ENCODE results near the gene GPR4.
A peak's percentile ranks its signal among the peaks of the same experiment; 100 is the strongest.
"Not testable (repeated sequence)": the region's sequence is repeated elsewhere in the genome, so short reads cannot be mapped to it uniquely, and the experiment has no call there.

Gene GPR4

DNA sequence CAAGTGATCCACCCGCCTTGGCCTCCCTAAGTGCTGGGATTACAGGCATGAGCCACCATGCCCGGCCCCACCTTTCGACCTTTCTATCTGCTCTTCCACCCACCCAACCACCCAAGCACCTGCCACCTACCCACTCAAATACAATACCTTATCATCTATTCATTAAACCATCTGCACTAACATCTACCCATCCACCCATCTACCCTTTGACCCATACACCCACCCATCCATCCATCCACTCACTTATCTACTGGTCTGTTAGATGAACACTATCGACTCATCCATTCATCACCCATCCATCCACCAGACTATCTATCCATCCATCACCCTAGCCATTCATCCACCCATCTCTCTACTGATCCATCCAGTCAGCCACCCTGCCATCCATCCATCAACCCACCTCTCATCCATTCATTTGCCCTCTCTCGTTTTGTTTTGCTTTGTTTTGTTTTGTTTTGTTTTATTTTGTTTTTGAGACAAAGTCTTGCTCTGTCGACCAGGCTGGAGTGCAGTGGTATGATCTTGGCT lies 20.0 kb upstream of the GPR4 start:
- DNase-seq (ENCODE audit: low read depth): no peak

DNA sequence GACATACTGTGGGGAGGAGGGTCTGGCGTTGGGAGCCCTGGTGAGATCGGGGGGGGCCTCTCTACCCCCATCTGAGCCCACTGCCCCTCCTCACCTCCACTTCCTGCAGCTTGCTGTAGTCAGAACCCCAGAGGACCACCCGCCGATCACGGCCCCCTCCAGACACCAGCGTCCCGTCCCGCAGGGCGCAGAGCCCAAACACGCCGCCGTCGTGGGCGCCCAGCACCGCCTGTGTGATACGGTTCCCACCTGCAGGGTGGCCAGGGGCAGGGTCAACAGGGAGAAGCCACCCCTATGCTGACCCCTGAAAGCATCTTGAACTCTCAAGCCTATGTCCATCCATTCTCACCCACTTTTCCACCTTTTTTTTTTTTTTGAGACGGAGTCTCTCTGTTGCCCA lies 19.4 kb upstream of the GPR4 start:
- no peak for DNase-seq (ENCODE audit: low read depth)

DNA sequence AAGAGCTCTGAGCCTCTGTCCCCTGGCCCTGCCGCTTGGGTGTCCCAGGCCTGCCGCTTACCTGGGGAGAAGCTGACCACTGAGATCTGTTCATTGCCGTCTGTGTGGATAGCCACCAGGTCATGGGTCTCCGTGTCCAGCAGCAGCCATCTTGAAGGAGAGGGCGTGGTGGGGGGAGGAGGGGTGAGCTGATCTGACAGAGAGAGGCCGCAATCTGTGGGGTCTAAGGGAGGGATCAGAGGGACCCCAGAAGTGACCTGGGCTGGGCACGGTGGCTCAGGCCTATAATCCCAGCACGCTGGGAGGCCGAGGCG lies 14.6 kb upstream of the GPR4 start:
- DNase-seq (ENCODE audit: low read depth): no peak

DNA sequence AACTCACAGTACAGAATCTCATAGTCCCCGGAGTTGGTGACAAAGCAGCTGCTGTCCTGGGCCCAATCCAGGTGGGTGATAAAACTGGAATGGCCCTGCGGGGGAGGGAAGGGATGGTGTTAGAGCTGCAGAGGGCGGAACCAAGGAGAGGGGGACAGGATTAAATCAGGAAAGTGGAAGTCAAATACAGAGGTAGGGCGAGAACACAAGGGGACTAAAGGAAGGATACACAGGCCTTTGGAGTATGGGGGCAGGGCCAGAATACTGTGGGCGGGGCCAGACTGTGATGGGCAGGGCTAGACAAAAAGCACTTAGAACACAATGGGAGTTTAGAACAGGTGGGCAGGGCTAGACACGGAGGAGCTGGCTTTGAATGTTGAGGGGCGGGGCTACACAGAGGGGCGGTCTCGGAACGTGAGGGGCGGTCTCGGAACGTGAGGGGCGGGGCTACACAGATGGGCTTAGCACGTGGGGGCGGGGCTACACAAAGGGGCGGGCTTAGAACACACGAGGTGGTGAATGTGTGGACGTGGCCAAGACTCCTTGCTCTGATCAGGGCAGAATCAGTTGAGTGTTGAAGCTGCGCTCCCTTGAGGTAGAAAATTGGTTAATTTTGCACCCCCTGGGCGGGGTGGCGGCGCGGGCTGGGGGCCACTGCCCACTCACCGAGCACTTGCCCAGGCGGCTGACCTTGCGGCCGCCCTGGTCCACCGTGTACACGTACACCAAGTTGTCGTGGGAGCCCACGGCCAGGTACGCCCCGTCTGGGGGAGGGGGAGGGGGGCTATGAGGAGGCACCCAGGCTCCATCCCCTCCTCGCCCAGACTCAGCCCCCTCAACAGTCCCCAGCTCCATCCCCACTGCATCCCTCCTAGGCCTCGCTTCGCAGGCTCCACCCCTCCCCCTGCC lies 14.0 kb upstream of the GPR4 start:
- DNase-seq (ENCODE audit: low read depth): peak; percentile 76

DNA sequence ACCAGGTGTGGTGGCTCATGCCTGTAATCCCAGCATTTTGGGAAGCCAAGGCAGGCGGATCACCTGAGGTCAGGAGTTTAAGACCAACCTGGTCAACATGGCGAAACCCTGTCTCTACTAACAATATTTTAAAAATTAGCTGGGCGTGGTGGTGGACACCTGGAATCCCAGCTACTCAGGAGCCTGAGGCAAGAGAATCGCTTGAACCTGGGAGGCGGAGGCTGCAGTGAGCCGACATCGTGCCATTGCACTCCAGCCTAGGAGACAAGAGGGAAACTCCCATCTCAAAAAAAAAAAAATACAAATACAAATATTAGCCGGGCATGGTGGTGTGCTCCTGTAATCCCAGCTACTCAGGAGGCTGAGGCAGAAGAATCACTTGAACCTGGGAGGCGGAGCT lies 13.0 kb upstream of the GPR4 start:
- not testable (repeated sequence) for DNase-seq (ENCODE audit: low read depth)

DNA sequence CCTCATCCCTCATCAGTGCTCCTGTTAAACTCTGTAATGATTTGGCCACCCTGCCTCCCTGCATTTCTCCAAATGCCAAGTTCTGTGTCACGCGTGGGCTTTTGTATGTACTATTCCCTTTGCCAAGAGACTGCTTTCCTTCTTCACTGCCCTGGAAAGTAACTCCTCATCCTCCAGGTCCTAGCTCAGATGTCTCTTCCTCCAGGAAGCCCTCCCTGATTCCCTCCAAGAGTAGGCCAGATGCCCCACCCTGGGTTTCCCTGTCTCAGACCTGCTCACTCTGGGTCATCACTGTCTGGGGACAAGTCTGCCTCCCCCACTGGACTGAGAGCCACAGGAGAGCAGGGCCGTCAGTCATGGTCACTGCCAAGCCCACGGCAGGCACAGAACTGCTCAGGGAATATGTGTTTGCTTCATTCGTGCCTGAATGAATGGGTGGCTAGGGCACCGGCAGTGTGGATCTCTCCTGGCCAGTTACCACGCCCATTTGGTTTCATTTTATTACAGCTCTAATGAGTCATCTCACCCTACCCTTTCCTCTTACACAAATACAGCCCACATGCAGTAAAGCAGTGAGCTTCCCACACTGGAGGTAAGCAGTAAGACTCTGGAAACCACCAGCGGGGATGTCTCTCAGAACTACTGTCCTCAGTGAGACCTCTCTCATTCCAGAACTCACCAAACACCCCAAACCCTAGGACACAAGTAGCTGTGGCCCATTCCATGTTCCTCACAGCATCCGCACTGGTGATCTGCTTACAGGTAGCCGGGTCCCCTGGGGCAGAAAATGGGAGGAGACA lies 12.1 kb upstream of the GPR4 start:
- peak; percentile 43 for DNase-seq (ENCODE audit: low read depth)

DNA sequence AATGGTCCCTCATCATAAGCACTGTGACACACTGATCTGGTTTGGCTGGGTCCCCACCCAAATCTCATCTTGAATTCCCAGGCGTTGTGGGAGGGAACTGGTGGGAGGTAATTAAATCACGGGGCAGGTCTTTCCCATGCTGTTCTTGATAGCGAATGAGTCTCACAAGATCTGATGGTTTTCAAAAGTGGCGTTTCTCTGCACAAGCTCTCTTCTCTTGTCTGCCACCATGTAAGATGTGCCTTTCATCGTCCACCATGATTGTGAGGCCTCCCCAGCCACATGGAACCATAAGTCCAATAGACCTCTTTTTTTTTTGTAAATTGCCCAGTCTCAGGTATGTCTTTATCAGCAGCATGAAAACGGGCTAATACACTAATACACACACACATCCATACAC lies 6.9 kb upstream of the GPR4 start:
- DNase-seq (ENCODE audit: low read depth): no peak

DNA sequence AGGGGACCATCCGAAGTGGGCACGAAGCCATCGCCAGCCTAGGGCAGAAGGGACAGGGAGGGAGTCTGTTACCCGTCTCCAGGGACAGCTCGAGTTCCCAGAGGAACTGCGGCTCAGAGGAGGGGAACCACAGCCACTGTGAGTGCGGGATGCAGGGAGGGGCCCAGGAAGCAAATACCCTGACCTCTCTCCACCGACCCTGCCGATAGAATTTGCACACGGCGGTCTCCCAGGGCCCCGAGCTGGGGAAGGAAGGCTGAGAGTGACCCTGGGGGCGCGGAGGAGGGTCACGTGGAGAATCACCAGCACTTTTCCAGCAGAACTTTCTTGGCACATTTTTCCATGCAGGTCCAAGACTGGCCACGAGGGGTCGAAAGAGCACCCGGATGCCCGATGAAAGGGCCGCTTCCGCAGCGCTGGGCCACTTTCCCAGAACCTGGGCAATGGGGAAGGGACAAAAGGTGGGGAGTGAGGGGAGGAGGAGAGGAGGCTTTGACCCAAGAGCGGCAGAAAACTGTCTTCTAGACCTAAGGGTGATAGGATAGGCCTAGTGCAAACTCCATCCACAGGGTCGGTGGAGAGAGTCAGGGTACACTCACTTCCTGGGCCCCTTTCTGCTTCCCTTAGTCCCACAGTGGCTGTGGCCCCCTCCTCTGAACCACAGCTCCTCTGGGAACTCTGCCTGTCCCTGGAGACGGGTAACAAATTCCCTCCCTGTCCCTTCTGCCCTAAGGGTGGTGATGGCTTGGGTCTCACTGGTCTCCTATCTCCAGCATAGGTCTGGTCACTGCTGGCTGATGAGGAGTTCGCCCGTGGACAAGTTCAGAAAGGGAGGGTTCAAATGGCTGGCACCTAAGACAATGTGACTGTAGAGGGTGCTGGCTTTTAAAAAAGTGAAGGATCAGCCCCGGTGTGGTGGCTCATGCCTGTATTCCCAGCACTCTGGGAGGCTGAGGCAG lies 5.3 kb upstream of the GPR4 start:
- peak; percentile 18 for DNase-seq (ENCODE audit: low read depth)

DNA sequence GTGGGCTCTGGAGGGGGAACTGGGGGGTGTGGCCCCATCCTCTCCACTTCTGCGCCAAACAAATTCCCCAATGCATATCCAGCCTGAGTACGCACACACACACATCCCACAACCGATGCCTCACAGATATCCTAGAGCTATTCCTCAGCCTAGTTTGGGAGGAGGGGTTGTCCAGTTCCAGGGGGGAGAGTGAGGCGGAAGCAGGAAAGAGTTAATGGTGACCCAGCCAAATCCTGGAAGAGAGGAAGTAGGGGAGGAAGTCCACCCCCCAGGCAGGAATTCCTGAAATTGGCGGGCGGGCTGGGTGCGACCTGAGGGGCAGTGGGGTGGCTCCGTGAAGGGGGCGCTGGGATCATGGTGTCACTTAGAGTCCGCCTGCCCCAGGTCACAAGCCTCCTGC lies 897 bp downstream of the GPR4 start:
- DNase-seq (ENCODE audit: low read depth): no peak

DNA sequence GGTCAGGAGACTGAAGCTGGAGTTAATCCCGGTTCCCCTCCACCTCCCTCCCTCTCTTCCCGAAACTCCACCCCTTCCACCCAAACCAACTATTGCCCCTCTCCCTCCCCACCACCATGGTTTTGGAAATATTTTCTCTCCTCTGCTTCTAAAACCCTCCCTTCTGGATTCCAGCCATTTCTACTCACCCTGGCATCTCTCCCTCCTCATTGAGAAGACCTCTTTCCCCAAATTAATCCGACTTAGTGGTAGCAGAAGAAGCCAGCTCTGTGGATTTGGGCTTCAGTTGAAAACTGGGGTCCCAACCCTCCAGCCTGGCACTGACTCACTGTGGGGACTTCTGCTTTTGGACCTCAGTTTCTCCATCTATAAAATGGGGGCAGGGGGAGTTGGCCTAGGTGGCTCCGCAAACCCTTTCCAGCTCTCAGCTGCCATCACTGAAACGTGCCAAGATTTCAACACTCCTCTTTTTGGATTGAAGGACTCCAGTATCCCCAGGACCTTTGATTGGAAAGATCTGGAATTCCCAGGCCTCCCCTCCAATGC lies 1.6 kb downstream of the GPR4 start:
- no peak for DNase-seq (ENCODE audit: low read depth)

DNA sequence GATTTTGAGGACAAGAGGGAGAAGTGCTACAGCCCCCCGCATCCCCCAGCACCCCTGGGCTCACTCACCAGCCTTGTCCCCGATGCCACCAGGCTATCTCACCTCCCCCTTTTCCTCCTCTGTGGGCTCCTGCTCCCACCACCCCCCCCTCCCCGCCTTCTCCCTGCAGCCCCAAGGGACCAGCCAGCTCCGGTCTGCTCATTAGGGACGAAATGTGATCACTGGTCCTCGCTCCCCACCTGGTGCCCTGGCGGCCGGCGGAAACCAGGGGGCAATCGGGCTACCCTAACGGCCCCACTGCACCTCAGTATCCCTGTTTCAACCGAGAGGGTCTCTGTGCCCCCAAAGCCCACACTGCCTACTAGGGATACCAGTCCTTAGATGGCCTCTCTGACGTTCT lies 2.7 kb downstream of the GPR4 start:
- DNase-seq (ENCODE audit: low read depth): no peak

DNA sequence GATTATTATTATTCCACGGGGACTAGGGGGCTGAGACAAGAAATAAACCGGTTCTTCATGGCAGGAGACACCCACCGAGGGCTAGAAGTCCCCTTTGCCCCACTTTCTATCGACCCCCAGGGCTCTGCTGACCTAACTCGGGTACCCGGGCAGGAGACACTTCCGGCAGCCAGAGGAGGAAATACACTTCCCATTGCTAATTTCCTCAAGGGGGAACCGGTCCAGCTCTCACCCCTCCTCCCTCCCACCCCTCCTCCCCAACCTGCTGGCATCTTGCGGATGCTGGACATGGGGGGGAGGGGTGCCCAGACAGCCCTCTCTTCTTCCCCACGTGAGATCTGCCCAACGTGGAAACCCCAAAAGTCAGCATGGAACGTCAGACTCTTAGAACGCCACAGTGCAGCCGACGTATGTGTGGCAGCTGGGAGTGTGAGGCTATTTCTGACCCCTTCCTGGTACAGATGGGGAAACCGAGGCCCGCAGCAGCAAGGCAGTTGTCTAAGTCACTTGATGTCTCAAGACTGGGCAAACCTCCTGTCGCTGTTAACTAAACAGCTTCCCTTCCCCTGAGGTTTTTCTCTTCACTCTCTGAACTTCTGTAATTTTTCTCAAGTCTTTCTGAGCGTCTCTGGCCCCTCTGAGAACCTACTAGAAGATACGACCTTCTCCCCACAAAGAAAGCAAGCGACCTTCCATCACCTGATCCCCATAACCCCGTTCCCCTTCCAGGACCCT lies 3.6 kb downstream of the GPR4 start:
- DNase-seq (ENCODE audit: low read depth): no peak

DNA sequence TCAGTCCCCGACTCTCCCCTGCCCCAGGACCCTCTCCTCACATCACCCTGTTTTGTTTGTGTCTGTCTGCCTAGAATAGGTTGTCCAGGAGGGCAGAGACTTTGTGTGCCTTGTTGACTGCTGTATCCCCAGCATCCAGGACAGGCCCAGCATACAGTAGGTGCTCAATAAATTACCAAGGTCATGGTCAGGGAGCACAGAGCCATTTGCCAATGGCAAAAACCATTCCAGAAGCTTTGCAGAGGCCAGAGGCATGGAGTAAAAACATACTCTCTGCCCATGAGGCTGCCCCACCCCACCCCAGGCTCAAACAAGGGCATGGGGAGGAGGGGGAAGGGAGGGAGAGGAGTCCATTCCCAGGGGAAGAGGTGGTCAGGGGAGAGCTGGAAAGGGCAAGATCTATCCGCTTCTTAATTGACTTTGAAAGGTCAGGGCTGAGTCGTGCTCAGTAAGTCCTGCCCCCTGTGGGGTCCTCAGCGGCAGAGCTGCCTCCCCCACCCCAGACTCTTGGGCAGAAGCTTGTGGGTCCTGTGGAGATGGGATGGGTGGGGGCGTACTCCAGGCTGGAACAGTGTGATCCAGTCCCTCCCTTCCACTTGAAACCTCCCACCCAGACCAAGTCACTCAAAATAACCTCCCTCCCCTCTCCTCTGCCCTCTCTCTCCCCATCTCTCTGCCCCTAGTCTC lies 4.4 kb downstream of the GPR4 start:
- DNase-seq (ENCODE audit: low read depth): no peak

DNA sequence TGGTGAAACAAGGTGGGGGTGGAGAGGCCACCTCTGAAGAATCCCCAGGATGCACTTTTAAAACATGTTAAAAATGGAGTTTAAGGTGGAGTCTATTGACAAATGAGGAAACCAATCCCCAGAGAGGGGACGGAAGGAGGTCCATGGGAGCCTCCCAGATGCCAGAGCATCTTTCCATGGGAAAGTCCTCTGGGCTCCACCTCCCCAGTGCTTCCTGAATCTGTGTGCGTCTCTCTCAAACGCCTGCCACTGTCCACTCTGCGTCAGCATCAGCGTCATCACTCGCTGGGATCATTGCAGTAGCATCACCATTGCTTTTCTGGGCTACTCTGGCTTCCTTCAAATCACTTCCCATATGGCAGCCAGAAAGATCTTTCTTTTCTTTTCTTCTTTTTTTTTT lies 6.2 kb downstream of the GPR4 start:
- DNase-seq (ENCODE audit: low read depth): no peak

DNA sequence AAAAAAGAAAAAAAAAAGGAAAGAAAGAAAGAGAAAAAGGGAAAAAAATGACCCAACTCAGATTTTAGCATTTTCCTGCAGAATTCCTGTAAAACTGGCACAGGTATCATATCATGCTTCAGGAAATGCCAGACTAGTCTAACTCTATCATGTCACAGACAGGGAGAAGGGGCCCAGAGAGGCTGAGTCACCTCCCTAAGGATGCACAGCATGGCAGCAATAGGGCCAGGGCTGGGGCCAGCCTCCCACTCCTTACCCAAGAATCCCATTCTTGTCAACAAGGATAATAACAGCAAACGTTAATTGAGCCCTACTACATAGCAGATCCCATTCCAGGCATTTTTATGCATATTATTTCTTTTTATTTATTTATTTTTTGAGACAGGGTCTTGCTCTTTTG lies 8.5 kb downstream of the GPR4 start:
- DNase-seq (ENCODE audit: low read depth): no peak

DNA sequence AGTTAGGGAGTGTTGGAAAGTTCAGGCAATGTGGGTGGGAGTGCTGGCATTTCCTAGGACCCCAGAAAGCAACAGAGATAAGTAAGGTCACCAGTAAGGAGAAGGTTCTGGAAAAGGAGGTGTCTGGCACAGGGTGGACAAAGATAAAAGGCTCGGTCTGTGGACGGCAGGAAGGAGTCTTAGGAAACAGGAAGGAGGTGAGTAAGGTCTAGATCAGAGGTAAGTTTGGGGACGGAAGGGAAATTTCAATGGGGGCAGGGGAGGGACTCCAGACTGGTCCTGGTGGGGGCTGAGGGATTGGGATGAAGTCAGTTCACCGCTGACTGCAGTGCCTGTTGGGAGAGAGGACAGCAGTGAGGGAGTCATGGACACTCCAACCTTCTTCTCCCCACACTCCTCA lies 9.6 kb downstream of the GPR4 start:
- no peak for DNase-seq (ENCODE audit: low read depth)

DNA sequence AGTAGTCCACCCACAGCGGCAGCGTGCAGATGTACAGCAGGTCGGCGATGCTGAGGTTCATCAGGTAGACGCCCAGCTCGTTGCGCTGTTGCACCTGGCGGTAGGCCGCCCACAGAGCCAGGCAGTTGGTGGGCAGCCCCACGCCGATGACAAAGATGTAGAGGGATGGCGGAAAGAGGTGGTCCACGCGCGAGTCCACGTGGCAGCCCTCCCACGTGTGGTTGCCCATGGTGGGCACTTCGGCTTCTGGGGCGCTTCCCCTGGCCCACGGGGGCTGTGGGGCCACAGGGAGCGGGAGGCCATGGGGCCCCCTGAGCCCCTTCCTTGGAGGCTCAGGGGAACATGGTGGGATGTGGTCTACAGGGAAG lies 10.4 kb downstream of the GPR4 start:
- no peak for DNase-seq (ENCODE audit: low read depth)

DNA sequence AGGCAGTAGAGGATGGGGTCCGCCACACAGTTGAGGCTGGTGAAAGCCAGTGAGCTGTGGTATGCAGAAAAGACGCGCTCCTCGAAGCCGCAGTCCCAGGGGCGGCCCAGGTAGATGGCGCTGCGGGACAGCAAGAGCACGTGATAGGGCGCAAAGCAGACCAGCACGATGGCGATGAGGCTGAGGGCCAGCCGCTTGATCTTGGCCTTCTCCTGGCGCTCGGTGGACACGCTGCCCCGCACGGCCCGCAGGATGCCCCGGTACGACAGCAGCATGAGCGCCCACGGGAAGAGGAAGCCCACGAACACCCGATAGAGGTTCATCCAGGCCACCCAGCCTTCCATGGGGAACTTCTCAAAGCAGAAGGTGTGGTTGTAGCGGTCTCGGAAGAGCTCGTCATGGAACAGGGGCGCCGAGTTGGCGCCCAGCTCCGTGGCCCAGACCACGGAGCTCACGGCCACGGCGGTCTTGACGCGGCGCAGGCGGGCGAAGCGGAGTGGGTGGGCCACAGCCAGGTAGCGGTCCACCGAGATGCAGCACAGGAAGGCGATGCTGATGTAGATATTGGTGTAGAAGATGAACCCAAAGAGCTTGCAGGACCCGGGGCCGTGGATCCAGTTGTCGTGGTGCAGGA lies 10.9 kb downstream of the GPR4 start:
- DNase-seq (ENCODE audit: low read depth): peak; percentile 30

DNA sequence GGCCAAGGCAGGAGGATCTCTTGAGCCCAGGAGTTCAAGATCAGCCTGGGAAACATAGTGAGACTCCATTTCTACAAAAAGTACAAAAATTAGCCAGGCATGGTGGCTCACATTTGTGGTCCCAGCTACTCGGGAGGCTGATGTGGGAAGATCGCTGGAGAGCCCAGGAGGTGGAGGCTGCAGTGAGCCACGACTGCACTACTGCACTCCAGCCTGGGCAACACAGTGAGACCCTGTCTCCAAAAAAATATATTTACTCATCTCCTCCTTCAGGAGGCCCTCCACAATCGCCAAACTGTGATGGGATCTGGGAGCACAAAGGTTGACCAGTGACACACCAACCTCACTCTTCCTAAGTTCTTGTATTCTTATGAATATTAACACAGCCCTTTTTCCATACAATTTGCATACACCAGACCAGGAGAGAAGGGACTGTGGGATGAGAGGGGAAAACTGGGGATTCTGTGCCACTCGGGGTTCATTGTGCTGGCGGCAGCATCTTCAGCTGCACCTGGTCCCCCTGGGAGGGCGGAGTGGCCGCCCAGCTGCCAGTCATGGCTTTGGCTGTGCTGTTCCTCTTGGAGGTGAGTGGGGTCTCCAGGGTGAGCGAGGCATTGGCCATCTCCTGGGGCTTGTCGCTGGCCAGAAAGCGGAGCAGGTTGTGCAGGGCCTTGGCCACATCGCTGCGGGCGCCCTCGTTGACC lies 11.6 kb downstream of the GPR4 start:
- DNase-seq (ENCODE audit: low read depth): no peak

All from activated T-cell treated with anti-CD3 and anti-CD28 coated beads for 24 hours (primary cell).